DMS53 treated with DMSO at 0.1 percent for 48 hours (cell line): ENCODE measurements around the gene SNX32.

Experiments used
- DNase-seq: peaks from one replicate; lab custom pipeline; 2025; ENCODE audit not compliant: unreplicated experiment; lab: John Stamatoyannopoulos, UW

The SNX32 gene

DNA sequence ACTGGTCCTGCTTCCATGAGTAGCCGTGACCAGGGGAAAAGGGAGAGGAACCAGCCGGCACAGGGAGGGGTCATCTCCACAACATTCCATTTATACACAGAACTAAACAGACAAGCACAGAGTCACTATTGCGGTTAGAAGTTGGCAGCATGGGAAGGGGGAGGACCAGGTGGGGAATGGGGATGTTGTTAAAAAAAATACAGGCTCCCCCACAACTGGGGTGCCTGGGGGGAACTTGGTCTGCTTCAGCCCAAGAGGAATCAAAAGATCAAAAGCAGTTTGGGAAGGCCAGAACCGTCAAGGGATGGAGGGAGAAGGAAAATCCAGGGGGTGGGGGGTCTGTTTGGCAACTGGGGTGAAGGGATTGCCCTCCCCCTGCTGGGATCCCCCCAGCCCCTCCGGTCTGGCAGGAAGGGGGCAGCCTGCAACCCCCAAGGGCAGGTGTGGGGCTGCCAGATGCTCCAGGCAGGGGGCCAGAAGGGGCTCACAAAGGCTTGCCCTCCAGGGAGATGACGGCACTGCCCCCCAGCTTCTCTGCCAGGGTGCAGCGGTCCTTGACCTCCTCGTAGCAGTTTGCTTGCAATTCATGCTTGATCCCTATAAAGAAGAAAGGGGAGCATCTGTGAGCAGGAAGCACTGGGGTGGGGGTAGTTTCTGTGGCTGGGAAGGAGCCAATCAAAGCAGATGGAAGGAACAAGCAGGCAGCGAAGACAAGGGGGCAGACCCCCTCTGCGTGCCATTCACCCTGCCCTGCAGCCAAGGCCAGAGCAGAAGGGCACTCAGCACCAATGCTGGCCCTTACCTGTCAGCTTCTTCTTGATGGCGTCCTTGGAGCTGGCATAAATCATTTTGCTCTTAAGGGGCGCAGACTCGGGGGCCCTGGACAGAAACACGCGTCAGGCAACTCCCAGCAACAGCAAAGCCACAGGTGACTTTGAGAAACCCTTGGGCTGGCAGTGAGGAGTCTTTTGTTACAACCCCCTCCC, 21.4 kb downstream of the SNX32 start:
- DNase-seq: no peak

DNA sequence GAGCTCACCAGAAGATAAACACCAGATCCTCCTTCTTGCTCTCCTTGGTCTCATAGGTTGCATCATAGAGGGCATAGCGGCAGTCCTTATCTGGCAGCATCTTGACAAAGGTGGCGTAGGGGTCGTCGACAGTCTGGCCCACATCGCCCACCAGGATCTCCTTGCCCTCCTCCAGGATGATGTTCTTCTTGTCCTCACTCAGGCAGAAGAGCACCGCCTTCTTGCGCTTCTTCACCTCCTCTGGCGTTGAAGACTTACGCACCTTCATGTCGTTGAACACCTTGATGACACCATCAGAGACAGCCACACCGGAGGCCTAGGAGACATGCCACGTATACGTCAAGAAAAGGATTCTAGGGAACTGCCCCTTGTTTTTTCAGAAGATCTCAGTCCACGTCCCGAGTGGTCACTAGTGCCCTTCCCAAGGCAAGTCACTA, 22.2 kb downstream of the SNX32 start:
- DNase-seq: no peak

DNA sequence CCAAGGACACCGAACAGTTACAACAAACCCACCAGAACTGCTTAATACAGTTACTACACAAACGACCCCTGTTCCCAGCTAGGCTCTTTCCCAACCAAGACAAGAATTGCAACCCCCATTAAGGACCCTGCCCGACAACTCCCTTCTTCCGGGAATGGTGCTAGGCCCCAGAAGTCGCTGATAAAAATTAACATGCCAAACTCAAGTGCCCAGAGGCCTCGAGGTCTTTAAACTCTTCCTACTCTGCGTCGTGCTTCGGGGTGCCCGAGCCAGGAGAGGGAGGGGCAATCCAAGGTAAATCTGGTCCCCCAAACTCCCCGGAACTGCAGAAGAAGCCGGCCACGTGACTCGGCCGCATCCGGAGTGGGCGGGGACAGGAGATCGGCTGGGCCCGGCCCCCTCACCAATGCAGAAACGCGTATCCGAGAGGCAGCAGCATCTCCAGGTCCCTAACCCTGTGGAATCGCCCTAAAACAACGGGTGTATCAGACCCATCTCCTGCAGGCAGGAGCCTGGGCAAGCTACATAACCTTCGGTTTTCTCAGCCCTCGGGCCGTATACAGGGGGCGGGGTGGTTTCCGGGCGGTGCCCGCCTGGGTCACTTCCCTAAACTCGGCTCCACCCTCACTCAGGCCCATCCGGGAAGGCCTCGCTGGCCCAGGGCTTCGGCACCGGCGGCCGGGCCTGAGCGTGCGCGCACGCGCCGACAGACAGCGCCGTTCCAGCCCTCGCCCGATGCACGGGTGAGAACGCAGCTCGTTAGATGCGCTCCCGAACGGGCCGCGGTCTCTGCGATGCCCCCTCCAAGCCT, 23.1 kb downstream of the SNX32 start:
- peak; percentile 37 for DNase-seq

DNA sequence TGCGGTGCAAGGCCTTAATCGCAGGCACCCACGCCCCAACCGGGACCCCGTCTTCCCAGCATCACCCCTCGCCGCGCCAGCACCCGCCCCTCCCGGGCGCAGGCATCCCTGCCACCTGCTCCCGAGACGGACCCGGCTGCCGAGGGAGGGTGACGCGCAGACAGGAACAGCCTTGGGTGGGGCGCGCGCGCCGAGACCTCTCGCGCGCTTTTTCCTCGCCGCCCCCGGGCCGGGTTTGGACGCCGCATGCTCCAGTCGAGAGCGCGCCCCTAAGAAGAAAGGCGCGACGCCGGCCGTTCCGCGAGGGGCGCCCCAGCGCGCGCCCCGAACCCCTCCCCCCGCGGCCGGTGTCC, 23.7 kb downstream of the SNX32 start:
- DNase-seq: no peak

DNA sequence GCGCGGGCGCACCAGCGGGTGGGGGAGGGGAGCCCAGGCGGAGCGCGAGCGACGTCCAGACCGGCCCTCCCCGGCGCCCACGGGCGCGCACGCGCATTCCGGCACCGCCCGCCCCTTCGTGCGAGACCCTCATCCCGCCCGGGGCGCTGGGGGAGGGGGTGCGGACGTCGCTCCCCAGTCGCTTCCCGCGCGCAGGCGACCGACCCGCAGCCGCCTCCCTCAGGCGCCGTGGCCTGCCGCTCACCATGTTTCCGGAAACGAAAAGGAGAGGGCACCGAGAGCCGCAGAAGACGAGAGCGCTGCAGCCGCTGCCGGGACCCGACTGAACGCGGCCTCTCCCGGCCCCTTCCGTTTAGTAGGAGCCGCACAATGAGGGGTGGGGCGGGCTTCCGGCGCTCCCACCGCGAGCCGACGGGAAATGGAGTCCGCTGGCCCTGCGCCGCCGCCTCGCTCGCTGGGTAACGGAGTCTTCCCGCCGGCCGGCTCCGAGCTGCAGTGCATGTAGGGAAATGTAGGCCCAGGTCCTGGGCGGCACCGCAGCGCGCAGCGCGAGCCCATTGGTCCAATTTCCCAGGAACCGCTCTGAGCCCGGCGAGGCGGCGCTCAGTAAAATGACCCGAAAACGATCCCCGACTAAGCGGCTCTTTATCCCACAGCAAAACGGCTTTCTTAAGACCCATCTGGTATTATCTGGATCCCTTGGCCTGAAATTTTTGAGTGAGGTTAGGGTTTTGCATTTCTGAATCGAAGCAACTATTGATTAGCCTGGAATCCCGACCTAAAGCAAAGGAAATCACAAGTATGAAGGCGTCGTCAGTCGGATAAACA, 24.3 kb downstream of the SNX32 start, which contains the start of gene CFL1:
TSS of gene CFL1 (minus strand) at position 328 of the 828 bp plus-strand sequence. CDS start at position 247, 81 bp downstream.
- peak; percentile 98 for DNase-seq

DNA sequence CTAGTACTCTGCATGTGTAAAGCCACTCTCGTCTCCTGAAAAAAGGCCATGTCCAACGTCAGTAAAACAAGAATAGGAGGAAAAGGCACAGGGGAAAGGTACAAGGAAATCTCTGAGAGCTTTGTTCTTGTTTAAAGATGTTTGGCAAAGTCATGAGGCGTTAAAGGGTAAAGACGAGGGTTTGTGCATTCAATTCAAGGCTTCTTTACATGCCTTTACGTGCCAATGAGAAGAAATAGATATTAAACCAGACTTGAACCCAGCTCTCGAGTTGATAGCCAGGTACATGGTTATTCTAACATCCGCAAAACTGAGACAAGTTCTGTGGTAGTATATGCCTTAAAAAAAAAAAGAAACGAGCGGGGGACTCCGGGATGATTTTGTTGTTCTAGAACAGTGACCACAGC, 24.9 kb downstream of the SNX32 start:
- peak; percentile 83 for DNase-seq

DNA sequence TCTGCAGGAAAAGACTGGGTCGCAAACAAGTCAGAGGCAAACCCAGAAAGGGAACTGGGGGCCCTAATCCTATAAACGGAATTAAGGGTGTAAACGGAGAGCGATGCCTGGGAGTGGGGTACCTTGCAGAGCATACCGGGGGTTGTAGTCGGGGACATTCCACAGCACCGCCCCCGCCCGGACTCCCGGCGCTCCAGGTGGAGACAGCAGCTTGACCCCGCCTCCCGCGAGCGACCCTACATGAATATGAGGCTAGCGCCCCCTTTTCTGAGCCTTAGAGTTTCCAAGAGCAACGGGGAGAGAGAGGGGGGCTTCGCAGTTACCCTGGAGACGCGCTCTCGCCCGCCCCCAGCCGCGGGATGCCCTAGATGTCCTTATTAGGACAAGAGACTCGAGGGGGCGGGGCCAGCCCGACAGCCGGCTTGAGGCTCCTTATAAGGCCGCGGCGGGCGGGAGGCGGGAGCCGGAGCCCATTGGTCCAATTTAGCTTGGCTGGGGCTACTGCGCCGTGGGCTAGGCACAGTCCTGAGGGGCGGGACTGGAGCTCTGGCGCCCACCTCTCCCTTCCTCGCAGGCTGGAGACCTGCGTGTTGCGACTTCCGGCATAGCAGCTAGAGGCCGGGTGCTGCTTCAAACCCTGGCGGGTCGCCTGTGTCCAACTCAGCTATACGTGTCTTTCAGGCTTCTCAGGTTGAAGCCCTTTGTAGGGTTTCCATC, 25.5 kb downstream of the SNX32 start:
- peak; percentile 97 for DNase-seq

DNA sequence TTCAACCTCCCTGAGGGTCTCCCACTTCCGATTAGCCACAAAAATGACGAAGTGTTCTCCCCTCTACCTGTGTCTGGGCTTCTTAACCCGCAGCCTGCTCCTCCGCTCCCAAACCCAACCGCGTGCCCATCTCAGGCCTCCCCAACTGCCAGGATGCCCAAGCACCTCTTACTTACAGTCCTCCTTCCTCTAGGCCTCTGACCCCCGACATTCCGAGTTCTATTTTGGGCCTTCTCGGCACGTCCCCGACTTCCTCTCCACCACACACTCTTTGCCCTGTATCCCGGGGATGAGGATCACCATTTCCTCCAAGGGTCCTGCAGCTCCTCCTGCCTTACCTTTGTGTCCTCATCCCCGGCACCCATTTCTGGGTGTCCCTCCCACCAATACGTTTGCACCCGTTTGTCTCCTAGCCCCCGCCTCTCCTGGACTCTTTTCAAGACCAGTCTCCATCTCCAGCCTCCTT, 26.1 kb downstream of the SNX32 start:
- no peak for DNase-seq

DNA sequence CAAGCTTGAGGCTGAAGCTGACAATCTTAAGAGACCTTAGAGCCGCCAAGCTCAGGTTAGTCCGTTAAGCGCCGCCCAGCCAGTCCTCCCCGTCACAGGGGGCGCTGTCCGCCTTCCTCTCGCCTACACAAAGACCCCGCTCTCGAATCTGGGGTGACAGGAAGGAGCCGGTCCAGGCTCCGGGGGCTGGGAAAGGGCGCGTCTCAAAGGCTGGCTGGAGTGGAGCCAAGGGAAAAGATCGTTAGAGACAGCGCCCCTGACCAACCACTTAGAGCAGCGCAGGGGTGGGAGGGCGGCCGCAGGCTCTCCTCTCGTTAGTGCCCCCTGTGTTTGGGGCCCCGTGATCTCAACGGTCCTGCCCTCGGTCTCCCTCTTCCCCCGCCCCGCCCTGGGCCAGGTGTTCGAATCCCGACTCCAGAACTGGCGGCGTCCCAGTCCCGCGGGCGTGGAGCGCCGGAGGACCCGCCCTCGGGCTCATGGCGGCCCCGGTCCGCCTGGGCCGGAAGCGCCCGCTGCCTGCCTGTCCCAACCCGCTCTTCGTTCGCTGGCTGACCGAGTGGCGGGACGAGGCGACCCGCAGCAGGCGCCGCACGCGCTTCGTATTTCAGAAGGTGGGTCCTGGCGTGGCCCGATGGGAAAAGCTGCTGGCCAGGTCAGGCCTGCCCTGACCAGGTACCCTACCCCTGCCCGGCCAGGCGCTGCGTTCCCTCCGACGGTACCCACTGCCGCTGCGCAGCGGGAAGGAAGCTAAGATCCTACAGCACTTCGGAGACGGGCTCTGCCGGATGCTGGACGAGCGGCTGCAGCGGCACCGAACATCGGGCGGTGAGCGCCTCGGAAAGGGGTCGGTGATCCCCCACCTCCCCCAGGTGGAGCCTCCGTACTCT, 26.8 kb downstream of the SNX32 start, which contains the start of gene MUS81:
TSS of gene MUS81 (plus strand) at position 156 of the 887 bp plus-strand sequence. CDS start at position 477, 321 bp downstream.
- DNase-seq: peak; percentile 86

DNA sequence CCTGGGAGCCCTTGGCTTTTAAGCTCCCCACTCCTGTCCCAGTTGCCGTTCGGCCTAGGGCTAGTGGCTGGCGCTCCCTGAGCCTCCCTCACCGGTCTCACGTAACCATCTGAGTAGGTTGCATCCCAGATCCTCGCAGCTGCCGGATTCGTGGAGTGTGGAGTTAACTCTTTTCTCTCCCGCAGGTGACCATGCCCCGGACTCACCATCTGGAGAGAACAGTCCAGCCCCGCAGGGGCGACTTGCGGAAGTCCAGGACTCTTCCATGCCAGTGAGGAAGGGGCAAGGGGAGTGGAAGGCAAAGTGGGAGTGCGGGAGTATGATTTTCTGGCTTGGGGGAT, 27.4 kb downstream of the SNX32 start:
- DNase-seq: no peak

DNA sequence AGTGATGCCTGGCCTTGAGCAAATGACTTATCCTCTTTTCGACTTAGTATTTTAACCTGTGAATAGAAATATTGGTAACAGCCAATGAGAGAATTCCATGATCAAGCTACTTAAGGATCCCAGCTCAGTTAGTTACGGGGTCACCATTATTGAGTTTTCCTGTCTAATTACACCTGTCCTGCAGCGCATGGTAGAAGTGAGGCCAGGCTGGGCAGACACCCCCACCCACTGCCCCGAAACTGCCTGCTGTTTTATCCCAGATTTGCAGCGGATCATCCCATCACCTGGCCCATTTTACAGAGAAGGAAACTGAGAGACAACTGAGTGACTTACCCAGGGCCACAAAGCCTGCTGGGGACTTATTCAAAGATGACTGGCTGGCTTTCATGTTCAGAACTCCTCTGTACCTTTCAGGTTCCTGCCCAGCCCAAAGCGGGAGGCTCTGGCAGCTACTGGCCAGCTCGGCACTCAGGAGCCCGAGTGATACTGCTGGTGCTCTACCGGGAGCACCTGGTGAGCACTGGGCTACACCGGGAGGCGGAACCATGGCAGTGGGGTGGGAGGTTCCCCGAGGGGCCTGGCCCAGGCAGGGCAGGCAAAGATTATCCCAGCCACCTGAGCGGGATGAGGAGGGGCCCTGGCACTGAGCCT, 27.9 kb downstream of the SNX32 start:
- DNase-seq: no peak

DNA sequence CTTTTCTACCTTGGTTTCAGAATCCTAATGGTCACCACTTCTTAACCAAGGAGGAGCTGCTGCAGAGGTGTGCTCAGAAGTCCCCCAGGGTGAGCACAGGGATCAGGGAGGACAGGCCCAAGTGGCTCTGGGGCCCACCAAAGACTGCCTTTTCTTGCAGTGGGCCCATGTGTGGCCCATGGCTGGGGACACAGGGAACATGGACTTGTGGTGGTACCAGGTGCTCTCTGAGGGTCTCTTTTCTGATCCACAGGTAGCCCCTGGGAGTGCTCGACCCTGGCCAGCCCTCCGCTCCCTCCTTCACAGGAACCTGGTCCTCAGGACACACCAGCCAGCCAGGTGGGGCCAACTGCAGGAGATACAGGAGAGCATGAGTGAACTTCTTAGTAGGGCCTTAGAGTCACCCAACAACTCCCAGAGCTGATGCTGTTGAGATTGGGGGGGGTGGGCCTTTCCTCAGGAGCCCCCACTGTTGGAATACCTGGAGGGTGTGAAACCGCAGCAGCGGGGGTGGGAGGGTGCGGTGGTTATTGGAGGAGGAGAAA, 28.5 kb downstream of the SNX32 start:
- DNase-seq: no peak

DNA sequence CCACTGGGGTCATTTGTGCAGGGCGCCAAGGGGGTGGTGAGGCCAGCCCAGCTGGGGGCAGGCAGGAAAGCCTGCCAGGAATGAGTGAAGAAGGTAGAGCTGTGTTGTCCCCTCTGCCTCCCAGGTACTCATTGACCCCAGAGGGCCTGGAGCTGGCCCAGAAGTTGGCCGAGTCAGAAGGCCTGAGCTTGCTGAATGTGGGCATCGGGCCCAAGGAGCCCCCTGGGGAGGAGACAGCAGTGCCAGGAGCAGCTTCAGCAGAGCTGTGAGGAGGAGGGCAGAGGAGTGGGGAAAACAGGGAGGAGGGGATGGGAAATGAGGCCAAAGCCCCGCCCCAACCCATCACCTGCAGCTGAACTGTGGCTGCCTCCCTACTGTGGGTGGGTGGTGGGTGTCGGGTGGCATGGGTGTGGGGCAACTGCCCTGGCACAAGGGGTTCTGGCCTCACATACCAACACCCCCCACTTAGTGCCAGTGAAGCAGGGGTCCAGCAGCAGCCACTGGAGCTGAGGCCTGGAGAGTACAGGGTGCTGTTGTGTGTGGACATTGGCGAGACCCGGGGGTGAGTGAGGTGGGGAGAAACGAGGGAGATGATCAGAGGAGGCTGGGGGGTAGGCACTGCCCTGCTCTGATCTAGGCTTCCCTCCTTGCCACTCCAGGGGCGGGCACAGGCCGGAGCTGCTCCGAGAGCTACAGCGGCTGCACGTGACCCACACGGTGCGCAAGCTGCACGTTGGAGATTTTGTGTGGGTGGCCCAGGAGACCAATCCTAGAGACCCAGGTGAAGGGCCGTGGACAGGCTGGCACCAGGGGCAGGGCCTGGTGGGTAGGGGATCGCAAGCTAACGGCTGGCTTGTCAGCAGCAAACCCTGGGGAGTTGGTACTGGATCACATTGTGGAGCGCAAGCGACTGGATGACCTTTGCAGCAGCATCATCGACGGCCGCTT, 29.5 kb downstream of the SNX32 start:
- no peak for DNase-seq

DNA sequence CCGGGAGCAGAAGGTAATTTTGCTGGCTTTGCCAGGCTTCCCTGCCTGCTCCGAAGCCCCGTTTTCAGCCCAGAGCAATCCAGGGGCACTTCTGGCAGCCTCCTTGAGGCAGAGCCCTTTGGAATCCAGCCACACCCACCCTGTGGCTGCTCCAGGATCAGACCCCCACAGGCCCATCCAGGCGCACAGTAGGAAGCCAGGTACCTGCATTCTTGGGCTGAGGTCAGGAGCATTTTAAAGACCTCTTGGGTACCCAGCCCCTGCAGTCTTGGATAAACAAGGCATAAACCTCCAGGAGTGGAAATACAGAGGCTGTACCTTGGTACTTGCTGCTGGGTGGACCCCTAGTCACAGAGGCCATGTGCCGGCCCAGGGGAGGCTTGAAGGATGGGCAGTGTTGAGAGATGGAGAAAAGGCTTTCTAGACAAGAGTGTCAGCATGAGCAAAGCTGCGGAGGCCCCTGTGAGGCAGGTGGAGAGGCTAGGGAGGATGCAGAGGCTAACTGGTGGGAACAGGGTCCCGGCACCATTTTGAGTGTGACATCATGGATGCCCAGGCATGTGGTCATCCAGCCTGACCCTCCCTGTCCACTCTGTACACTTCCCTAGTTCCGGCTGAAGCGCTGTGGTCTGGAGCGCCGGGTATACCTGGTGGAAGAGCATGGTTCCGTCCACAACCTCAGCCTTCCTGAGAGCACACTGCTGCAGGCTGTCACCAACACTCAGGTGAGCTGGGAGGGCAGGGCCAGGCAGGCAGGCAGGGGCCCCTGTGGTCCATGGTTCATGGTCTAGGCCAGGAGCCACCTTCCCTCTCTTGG, 30.3 kb downstream of the SNX32 start:
- DNase-seq: no peak

DNA sequence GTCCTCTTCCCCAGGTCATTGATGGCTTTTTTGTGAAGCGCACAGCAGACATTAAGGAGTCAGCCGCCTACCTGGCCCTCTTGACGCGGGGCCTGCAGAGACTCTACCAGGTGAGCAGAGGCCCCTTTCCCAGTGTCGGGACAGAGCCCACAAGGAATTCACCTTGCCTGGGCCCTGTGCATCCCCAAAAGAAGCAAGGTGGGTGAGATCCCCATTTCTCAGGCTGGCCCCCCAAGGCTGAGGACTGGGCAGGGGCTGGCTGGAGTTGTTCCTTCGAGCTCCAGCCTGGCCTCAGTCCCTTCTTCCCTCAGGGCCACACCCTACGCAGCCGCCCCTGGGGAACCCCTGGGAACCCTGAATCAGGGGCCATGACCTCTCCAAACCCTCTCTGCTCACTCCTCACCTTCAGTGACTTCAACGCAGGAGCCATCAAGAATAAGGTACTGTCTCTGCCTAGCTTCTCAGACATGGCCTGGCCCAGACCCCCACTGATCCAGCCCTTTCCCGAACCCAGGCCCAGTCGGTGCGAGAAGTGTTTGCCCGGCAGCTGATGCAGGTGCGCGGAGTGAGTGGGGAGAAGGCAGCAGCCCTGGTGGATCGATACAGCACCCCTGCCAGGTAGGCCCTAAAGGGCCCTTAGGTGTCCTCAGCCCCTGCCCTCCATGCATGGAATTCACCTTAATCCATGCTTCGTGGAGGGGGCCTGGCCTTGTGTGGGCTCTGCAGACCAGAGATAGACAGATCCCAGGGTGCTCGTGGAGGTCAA, 31.1 kb downstream of the SNX32 start:
- DNase-seq: no peak
